K562 (cell line): Measurements from ENCODE around the gene ARFGEF3. TPM values are rescaled to one million over a fixed set of nuclear protein-coding genes. Genes with fewer than 3 reads are reported as not detected.

Experiments used
- ATAC-seq: fragments of 200-7000 bp; cut with Tn5 transposase; 3 replicates; pipeline ENCODE4 v1.9.1; 2020; ENCODE audit warnings: moderate library complexity
- BruUV-seq: library from RNA; stranded (reverse); fragments of 400-500 nt; replicated peaks from 2 replicates; lab custom pipeline; 2021; lab: Mats Ljungman, UMichigan
- CTCF ChIA-PET: fragments of 300-600 bp; formaldehyde crosslinking; extraction: SDS; loops from one replicate; lab custom pipeline; 2021; ENCODE audit warnings: low intra/inter-chr PET ratio; lab: Yijun Ruan, JAX
- POLR2A ChIA-PET: fragments of 300-600, 350-650 bp; sonication (Branson Sonifier 250); formaldehyde crosslinking; extraction: SDS; loops from one replicate; lab custom pipeline; 2021; ENCODE audit warnings: antibody characterized with exemption, inconsistent platforms; lab: Yijun Ruan, JAX
- DNase-seq, 4 experiments: peaks; one replicate each; pipeline versions ENCODE4 v3.0.0 to v3.0.0-alpha.2; 2011 to 2018; ENCODE audit warnings: low spot score in 3 of 4, mixed read lengths in 3 of 4; ENCODE audit errors: extremely low read depth in 1 of 4
- FAIRE-seq: peaks from 2 replicates; lab custom pipeline; 2011; peaks lifted over from hg19 to GRCh38; lab: Jason Lieb, UNC
- H2AFZ ChIP-seq: 2 replicates; pipeline ENCODE4 v1.6.0; 2011; ENCODE audit warnings: low read depth, low read length, control low read depth, inconsistent platforms
- H3K27ac ChIP-seq: fragments of 200-600 bp; 3 replicates; pipeline ENCODE4 v1.8.0; 2011; ENCODE audit warnings: low read depth, mild to moderate bottlenecking, control low read depth, inconsistent platforms, low read length, moderate library complexity, mixed read lengths; ENCODE audit errors: extremely low read depth
- H3K27me3 ChIP-seq, 2 experiments: fragments of 300-600 bp in 1 of 2; 2 replicates in 1 of 2; 3 replicates in 1 of 2; pipeline versions ENCODE4 v1.6.0 to v1.8.0; 2011; ENCODE audit warnings: inconsistent platforms in 2 of 2, low read length in 2 of 2, mild to moderate bottlenecking in 1 of 2, mixed read lengths in 1 of 2, moderate library complexity in 1 of 2; ENCODE audit not compliant: control insufficient read depth in 2 of 2, insufficient read depth in 2 of 2
- H3K36me3 ChIP-seq: fragments of 300-600 bp; 3 replicates; pipeline ENCODE4 v1.8.0; 2011; ENCODE audit warnings: mild to moderate bottlenecking, low read length, inconsistent platforms; ENCODE audit not compliant: control insufficient read depth, insufficient read depth
- H3K4me1 ChIP-seq, 2 experiments: fragments of 200-600 bp in 1 of 2; replicated peaks in 1 of 2; 2 replicates in 1 of 2; 3 replicates in 1 of 2; pipeline versions ENCODE4 v1.5.1 to v1.8.0; 2011; ENCODE audit warnings: inconsistent platforms in 2 of 2, low read length in 2 of 2, mild to moderate bottlenecking in 1 of 2, mixed read lengths in 1 of 2, moderate library complexity in 1 of 2; ENCODE audit not compliant: control insufficient read depth in 2 of 2, insufficient read depth in 2 of 2
- H3K4me2 ChIP-seq: 2 replicates; pipeline ENCODE4 v1.6.1; 2011; ENCODE audit warnings: low read length, control low read depth, inconsistent platforms, mixed read lengths; ENCODE audit not compliant: insufficient read depth
- H3K4me3 ChIP-seq: fragments of 200-600 bp; sonication (generic), shearing (Covaris generic); 2 replicates; pipeline ENCODE4 v1.5.1; 2016; ENCODE audit warnings: control low read depth, inconsistent platforms
- H3K79me2 ChIP-seq: fragments of 200-600 bp; 3 replicates; pipeline ENCODE4 v1.8.0; 2011; ENCODE audit warnings: low read length, inconsistent platforms; ENCODE audit not compliant: control insufficient read depth, insufficient read depth
- H3K9ac ChIP-seq, 2 experiments: 2 replicates each; pipeline versions ENCODE4 v1.6.0 to v1.6.1; 2011; ENCODE audit warnings: low read depth in 2 of 2, low read length in 2 of 2, control low read depth in 1 of 2, inconsistent platforms in 1 of 2, mild to moderate bottlenecking in 1 of 2, mixed read lengths in 1 of 2; ENCODE audit not compliant: insufficient read depth in 1 of 2
- H3K9me1 ChIP-seq: one replicate; pipeline ENCODE4 v1.6.0; 2011; ENCODE audit warnings: inconsistent platforms, mild to moderate bottlenecking, low read length, moderate library complexity; ENCODE audit not compliant: control insufficient read depth, insufficient read depth
- H3K9me3 ChIP-seq: replicated peaks from 2 replicates; pipeline ENCODE4 v1.5.1; 2011; ENCODE audit warnings: low read depth, low read length, inconsistent platforms; ENCODE audit not compliant: control insufficient read depth, insufficient read depth
- H4K20me1 ChIP-seq: replicated peaks from 2 replicates; pipeline ENCODE4 v1.6.1; 2011; ENCODE audit warnings: low read length, inconsistent platforms, mixed read lengths; ENCODE audit not compliant: control insufficient read depth, insufficient read depth
- CHAMP1 ChIP-seq: fragments of 450-650 bp; IDR thresholded peaks from 2 replicates; pipeline ENCODE4 v1.6.1; 2016; ENCODE audit warnings: mild to moderate bottlenecking
- HMG20B ChIP-seq: fragments of 250-450 bp; sonication (Bioruptor Pico); IDR thresholded peaks from 2 replicates; pipeline ENCODE4 v1.5.0; 2021; ENCODE audit warnings: mild to moderate bottlenecking
- NFXL1 ChIP-seq: fragments of 450-650 bp; formaldehyde crosslinking; IDR thresholded peaks from 2 replicates; pipeline ENCODE4 v1.4.0; 2021; ENCODE audit warnings: mild to moderate bottlenecking
- RREB1 ChIP-seq: fragments of 250-450 bp; sonication (Bioruptor Pico); IDR thresholded peaks from 2 replicates; pipeline ENCODE4 v1.4.0; 2020
- ZC3H4 ChIP-seq: sonication (generic); formaldehyde crosslinking; IDR thresholded peaks from 2 replicates; pipeline ENCODE4 v1.9.0; 2021; ENCODE audit warnings: missing genetic modification reagents, borderline replicate concordance
- ZNF212 ChIP-seq: fragments of 450-650 bp; formaldehyde crosslinking; IDR thresholded peaks from 2 replicates; pipeline ENCODE4 v1.4.0; 2020; ENCODE audit warnings: mild to moderate bottlenecking
- ZNF507 ChIP-seq: conservative IDR thresholded peaks from 2 replicates; pipeline ENCODE4 v1.6.1; 2017; ENCODE audit warnings: missing genetic modification characterization, missing compliant biosample characterization
- WGBS: fragments of 100-300 bp; shearing (Covaris generic); methylation state at CpG from one replicate; pipeline ENCODE4 v1.1.6; 2016; ENCODE audit warnings: low coverage, mixed read lengths; ENCODE audit not compliant: insufficient coverage; ENCODE audit errors: missing lambda C conversion rate; 5-methylcytosine and 5-hydroxymethylcytosine counted together
- in situ Hi-C: fragments of 300-500 bp; cut with MboI; formaldehyde crosslinking; loops from 4 replicates; pipeline ENCODE4 v1.15.0; 2018; ENCODE audit warnings: inconsistent platforms, mixed read lengths
- intact Hi-C: fragments of 100-400 bp; cut with micrococcal nuclease; formaldehyde crosslinking; loops from 2 replicates; pipeline ENCODE4 v1.14.2; 2022
- polyA plus RNA-seq, 8 experiments: library from polyadenylated mRNA; depleted of rRNA in 4 of 8; stranded (reverse) in 5 of 8; unstranded in 3 of 8; fragments of >200 nt; fragmentation: Nextera tagmentation in 2 of 8; fragmentation: Illumina TruSeq in 1 of 8; extraction: Ambion mirVana in 2 of 8; extraction: Trizol in 1 of 8; gene quantifications; 2 replicates each; pipeline versions ENCODE4 v1.2.1 to v1.2.3, GENCODE V29; 2011 to 2014; ENCODE audit warnings: inconsistent platforms in 1 of 8, missing spikeins in 1 of 8
- total RNA-seq, 7 experiments: library from RNA; depleted of rRNA in 6 of 7; stranded (reverse); fragments of >200 nt in 6 of 7; fragmentation: Illumina TruSeq in 2 of 7; extraction: Trizol in 2 of 7; gene quantifications; 2 replicates each; pipeline versions ENCODE4 v1.2.1 to v1.2.3, GENCODE V29; 2011 to 2021; ENCODE audit warnings: low replicate concordance in 1 of 7

ARFGEF3 gene
- total and polyA plus RNA-seq, 9 of the 15 experiments (the other 6 are each of a cell fraction or from before 2014, with no cell fraction given), result under 0.01 to 0.02 TPM; not detected in 7

GRCh38 chr6:138263963-138264362 lies 102.2 kb downstream of the ARFGEF3 start:
- Histone ChIP-seq H3K79me2 (no peaks in the 10 kb centered on the region), H3K27me3 (peaks cover 27 to 36% of the 10 kb centered on the region in 2 experiments; a peak in 4 of 5 replicates), H3K36me3 (no peaks in the 10 kb centered on the region), H3K9ac (no peak overlapping the region), H3K4me1 (no peaks in the 10 kb centered on the region), H4K20me1 (no peaks in the 10 kb centered on the region), H3K4me3 (no peak overlapping the region), H3K9me1 (no peaks in the 10 kb centered on the region), H3K27ac (no peak overlapping the region), H3K9me3 (no peaks in the 10 kb centered on the region), H3K4me2 (no peak overlapping the region), H2AFZ (no peak overlapping the region)
- ATAC-seq (no peak), DNase-seq (no peak), FAIRE-seq (no peak)
- WGBS, result 0% methylated on average over 4 of the region's 4 CpGs
- intact Hi-C loops (no loop called here), in situ Hi-C loops (no loop called here)
- CTCF ChIA-PET, result no interaction called here
- TF ChIP-seq CHAMP1 (no peak), ZNF507 (tag) (no peak), HMG20B (CRISPR knock-in tag) (no peak), ZC3H4 (CRISPR knock-in tag) (no peak), RREB1 (no peak), NFXL1 (CRISPR knock-in tag) (no peak), ZNF212 (no peak)
- POLR2A ChIA-PET, result no interaction called here
- no TSS peak for BruUV-seq
